NCI-H446 treated with DMSO at 0.1 percent for 48 hours (cell line): Measurements from ENCODE around the gene CCDC194.

ENCODE experiments used
- DNase-seq: peaks from one replicate; lab custom pipeline; 2025; lab: John Stamatoyannopoulos, UW

Gene CCDC194

DNA sequence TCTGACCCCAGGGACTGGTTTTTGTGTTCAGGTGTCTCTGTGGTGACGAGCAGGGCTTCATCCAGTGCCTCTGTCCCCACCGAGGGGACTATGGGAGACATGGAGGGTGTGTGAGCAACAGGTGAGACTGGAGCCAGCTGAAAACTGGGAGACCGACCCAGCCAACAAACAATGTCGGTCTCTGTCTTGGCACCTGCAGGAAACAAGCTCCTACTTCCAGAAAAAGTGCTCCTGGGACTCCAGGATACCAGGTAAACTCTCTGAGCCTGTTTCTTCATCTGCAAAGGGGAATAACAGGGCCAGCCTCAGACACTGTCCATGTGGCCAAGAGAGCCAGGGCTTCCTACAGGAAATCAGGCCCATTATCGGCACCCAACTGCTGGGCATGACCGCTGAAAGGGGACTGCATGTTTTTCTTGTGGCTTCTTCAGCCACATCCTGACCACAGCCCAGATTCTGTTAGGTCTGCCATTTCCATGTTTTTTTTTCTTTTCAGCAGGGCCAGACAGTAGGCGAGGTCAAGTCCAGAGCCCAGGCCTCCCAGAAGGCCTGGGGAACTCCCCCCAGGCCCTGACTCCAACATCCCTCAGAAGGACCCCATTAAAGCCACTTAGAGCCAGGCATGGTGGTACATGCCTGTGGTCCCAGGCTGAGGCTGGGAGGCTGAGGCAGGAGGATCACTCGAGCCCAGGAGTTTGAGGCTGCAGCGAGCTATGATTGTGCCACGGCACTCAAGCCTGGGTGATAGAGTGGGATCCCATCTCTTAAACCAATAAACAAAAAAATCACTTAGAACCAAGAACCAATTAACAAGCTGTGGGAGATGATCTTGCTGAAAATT lies 12.3 kb upstream of the CCDC194 start:
- DNase-seq = no peak

DNA sequence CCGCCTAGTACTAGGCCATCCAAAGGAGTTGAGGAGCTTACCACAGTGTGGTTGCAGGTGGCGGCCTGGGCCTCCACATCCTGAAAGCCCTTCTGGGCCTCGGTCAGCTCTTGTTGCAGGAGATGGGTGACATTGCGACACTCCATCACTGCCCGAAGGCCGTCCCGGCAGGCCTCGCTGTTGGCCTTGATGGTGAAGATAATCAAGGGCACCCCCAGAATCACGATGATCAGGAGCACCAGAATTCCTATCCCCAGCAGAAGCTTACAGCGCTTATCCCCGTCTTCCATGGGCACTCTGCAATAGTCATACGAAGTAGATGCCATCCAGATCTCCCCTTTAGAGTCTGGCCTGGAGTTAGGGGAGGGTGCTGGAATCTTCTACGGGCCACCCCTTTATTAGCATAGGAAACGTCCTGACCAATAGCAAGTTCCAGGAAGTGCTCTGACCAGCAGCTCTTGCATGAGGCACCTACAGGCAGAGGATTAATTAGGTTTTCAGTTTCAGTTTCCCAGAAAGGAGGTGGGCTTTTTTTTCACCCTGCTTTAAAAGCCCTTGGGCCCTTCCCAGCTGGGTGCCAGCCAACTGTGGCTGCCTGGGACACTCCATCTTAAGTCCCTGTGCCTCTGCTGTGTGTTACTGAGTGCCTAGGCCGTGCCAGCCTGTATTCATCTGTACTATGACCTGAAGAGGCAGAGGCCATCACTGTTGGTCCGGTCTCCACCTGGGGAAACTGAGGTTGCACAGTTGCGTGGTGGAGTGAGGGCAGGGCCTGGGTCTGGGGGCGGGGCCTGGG lies 11.5 kb upstream of the CCDC194 start, which contains the start of gene BST2:
Gene BST2, minus strand, starts transcription at position 381 of the 796 bp plus-strand sequence. Its CDS starts 55 bp downstream, at position 326.
- DNase-seq = no peak

DNA sequence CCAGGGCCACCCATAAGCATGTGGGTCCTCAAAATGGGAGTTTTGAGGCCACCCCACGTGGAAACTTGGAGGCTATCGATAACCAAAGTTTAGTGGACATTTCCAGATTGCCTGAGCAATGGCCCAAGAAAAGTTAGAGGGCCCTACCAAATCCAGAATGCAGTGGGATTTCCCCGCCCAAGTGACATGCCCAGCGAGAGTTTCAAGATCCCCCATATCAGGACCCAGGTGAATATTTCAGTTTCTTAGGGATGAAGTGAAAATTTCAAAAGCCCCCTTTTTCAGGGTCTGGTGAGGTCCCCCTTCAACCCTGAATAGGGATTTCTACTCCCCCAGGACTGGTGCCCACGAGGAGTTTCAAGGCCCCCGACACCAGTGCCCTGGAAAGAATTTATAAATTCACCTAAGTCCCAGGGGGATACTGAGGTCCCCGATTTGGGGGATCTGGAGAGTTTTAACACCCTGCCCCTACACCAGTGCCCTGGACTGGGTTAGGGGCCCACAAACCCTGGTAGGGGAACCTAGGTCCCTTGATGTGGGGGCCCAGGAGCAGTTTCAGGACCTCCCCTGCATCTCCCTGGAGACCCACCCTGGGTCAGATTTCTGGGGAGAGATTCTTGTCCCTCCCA lies 10.7 kb upstream of the CCDC194 start:
- no peak for DNase-seq

DNA sequence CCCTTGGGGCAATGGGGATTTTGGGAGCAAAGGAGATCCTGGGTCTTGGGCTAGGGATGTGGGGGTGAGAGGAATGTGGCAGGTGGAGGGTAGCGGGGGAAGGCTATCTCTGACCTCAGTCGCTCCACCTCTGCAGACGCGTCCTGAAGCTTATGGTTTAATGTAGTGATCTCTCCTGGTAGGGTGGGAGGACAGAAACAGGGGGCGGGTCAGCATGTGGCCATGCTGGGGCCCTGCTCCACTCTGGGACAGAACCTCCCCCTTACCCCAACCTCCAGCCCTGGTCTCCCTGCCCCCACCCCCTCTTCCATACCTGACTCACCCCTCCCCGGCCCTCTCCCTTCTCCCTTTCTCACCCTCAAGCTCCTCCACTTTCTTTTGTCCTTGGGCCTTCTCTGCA lies 10.0 kb upstream of the CCDC194 start:
- no peak for DNase-seq

DNA sequence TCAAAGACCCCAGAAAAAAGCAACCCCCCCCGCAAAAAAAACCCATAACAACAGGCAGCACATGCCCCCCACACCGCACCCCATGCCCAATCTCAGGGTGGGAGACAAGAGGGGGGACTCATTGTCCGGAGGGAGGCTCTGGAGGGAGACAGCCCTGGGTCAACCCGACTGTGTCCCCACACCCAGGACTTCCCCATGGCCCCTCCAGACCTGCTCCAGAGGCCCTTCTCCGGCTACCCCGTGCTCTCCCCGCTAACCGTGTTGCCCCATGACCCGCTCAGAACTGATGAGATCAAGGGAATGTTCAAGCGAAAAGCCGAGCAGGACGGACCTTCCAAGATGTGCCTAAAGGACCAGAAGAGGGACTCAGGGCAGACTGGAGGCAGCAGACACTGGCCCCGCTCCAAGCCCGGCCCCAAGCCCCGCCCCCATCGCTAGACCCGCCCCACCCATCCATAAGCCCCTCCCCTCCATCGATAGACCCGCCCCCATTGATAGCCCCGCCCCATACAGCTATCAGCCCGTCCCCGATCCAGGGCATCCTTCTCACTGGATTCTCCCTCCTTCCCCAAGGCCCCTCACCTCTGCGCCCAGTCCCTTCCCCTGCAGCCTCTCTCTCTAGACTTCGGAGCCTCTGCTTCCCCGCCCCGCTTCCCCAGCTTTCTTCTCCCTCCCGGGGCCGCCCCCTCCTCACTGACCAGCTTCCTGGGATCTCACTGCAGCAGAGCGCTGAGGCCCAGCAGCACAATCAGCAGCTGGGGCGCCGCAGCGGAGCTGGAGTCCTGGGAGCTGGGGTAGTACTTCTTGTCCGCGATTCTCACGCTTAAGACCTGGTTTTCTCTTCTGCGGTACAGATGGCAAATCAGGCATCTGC lies 9.2 kb upstream of the CCDC194 start:
- DNase-seq = no peak

DNA sequence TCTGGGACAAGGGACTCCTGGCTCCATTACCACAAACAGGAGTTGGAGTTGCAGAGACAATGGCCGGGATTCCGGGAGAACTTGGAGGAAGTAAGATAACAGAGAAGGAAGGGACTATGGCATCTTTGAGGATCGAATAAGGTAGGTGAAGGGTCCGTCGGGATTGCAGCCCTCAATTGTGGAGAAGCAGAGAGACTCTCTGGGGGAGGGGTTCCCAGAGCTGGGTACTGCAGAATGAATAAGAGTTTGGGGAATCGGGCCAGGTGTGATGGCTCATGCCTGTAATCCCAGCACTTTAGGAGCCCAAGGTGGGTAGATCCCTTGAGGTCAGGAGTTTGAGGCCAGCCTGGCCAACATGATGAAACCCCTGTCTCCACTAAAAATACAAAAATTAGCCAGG lies 7.6 kb upstream of the CCDC194 start:
- no peak for DNase-seq

DNA sequence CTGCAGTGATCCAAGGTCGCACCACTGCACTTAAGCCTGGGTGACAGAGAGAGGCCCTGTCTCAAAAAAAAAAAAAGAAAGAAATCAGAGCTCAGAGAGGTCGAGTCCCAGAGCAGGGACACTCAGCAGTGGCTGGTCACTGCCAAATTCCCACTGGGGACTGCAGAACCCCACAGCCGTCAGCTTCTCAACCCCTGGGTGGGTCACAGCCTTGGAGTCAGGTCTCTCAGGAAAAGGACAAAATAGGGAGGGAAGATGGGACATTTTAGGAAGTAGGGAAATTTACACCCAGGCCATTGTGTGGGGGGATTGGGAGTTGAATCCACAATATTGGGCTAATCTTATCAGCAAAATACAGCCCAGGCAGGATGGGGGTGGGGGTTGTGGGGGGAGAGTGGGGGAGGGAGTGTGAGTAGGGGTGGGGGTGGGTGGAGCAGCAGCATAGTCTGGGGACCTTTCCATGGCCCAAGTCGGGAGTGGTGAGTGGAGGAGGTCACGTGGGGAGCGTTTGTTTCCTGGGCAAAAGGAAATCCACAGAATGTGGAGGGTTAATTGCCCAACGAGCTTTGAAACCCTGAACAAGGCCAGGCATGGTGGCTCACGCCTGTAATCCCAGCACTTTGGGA lies 5.0 kb upstream of the CCDC194 start:
- DNase-seq = no peak

DNA sequence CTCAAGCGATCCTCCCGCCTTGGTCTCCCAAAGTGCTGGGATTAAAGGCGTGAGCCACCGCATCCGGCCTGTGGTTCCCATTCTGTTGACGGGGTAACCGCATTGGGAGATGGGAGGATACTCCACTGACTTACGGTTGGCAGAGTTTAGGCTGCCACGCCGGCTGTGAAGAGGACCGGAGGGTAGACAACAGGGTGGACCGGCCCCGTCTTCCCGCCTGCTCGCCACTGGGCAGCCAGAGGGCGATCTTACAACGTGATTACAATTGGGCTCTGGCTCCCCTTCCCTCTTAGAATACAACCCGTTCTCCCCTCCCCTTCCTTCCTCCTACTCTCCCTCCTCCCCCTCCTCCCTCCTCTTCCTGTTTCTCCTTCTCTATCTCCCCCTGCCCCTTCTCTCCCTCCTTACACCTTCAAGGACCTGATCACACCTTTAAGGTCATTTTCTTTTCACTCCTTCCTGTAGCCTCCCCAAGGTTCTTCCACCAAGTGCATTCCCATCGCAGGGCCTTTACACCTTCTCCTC lies 957 bp upstream of the CCDC194 start:
- peak; percentile 11 for DNase-seq

DNA sequence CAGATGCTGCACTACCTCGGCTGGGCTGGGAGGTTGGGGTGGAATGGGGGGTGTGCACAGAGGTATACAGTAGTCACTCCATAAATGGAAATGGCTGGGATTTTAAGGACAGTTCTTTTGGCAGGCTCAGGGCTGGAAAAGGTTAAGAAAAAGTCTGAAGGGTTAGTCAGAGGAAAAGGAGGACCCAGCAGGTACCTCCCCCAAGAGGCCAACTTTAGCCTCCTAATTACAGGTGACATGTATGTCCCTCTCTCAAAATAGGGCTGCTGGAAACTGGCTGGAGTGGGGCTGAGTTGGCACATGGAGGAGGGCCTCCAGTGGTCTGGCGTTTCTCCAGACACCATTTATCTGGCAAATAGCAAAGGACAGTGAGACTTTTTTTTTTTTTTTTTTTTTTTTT lies 994 bp downstream of the CCDC194 start:
- no peak for DNase-seq

DNA sequence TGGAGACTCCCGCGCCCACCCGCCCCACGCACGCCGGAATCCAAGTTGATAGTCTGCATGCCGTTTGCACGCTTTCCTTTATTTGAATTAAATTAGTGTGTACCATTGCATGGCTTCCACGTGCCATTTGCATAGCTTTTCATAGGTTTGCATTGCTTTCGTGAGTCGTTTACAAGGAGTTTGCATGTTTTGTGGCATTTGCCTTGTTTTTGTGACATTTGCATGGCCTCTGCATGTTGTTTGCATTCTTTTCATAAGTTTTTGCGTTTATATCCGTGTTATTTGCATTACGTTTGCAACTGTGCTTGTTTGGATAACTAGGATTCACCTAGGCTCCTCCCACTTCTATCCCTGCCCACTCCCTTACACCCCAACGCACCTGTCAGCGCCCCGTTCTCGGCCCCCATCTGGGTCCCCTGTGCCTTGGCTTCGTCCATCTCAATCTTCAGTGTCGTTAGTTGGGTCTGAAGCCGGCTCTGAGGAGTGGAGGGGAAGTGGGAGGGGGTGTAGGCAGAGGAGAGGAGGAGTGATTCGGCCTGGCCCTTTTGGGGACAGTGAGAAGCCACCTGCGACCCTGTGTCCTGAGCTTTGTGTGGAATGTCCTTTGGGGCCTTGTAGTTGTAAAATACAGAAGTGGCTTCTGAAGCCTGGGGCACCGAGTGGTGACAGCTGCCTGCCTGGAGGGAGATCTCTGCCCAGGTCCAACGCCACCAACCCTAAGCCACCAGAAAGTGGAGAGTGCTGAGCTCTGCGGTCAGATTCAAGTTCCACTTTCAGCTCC lies 2.4 kb downstream of the CCDC194 start:
- DNase-seq = no peak

DNA sequence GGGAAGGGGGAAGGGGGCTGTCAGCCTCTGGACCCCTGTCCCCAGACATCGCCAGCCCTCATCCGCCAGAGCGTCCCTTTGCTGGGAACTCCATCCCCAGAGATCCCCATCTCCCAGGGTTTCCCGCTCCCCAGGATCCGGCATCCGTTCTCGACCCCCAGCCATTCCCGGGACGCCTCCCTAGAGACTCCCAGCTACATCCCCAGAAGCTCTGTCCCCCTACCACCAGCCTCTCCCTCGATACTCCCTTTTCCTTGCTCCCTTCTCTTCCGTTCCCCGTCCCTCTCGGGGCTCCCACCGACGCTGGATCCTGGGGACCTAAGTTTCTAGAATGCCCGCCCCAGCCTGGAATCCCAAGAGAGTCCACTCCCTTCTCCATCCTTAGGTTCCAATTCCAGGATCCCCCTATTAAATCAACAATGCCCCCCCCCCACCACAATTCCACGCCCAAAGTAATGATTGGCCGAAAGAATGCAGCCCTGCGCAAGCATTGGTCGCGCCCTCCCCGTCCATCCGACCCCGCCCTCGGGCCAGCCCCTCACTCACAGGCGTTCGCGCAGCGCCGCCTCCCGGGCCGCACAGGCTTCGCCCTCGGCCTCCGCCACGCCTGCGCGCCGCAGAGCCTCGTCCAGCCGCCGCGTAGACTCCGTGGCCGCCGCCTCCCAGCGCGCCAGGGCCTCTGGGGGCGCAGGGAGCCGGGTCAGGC lies 3.2 kb downstream of the CCDC194 start:
- DNase-seq = peak; percentile 73

DNA sequence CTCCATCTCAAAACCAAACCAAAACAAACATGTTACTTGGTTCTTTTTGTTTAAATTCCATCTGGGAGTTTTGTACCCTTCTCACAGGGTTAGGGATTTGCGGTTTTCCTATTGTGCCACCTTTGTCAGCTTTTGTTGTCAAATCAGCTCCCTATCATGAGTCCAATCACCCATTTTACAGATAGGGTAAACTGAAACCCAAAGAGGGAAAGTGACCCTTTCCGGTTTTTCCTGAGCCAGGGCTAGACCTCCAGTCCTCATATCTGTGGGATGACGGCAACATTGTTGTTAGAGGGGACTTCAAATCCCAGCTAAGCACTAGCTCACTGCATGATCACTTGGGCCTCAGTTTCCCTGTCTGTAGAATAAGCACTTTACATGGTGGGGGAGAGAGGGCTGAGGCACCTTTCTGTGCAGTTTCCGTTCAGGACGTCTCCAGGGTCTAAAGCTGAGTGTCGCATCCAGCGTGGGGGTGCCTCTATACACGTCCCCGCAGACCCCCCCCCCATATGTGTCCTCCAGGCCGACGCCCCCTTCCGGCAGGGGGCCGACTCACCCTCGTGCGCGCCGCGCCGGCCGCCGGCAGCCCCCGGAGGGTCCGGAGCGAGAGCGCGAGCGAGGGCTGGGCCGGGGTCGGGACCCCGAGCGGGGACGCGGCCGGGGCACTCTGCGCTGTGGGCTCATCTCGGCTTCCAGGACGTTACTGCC lies 3.9 kb downstream of the CCDC194 start:
- no peak for DNase-seq

DNA sequence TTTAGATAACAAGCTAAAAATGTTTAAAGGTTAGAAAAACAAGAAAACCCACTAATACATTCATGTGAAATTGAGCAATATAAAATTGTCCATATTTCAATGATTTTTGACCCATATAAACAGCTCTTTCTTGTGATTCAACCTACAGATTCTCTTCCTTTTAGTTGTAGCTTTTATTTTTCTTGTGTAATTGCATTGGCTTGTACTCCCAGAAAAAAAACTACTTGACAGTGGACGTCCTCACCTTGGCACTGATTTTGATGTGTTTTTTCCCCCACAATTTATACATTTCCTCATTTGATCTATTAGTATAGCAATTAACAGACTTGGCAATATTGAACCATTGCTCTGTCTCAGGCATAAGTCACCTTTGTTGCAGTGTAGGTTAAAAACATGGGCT lies 4.7 kb downstream of the CCDC194 start:
- no peak for DNase-seq

DNA sequence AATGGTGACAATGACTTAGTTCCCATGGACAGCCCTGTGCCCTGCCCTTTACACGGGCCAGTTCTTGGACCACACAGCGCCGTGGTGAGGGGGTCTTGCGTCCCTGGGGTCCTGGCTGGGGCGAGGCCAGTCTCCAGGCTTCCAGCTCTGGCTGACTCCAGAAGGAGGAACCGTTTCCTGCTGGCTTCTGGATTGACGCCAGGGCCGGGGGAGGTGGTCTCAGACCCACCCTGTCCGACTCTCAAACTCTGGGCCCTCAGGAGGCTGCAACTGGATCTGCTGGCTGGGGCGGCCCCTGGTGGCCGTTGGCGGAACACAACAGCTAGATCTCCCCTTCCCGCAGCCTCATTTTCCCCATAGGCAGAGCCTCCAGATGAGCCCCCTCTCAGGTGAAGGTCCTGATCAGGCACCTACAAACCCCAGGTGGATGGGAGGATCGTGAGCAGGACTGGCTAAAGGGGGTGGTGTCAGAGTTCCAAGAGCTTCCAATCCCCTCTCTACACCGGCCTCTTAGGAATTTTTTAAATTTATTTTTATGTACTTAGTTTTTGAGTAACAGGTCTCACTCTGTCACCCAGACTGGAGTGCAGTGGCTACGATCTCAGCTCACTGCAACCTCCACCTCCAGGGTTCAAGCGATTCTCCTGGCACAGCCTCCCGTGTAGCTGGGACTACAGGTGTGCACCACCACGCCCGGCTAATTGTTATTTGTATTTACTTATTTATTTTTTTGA lies 8.0 kb downstream of the CCDC194 start:
- DNase-seq = no peak

DNA sequence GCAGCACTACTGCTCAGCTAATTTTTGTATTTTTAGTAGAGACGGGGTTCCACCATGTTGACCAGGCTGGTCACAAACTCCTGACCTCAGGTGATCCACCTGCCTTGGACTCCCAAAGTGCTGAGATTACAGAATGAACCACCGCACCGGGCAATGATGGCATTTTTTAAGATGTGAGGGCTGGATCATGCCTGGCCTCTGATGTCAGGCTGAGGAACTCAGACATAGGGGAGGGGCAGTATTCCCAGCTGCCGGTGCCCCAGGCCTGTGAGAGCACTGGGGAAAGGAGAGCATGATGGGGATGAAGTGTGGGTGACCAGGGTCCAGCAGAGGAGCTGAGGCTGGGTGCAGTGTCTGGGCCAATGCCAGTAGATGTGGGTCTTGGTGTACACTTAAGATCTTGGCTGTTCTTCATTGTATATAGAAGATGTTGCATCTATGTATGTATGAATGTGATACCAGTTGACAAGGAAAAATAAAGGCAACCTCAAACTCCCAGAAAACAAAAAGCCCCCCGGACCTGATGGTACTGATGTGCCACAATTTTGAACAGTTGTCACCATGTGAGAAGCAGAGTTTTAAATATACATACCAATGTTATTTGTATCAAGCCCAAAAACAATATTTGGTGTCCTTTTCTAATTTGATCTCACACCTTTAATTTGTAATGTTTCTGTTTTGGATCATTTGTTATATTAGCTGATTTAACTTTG lies 13.4 kb downstream of the CCDC194 start:
- no peak for DNase-seq

DNA sequence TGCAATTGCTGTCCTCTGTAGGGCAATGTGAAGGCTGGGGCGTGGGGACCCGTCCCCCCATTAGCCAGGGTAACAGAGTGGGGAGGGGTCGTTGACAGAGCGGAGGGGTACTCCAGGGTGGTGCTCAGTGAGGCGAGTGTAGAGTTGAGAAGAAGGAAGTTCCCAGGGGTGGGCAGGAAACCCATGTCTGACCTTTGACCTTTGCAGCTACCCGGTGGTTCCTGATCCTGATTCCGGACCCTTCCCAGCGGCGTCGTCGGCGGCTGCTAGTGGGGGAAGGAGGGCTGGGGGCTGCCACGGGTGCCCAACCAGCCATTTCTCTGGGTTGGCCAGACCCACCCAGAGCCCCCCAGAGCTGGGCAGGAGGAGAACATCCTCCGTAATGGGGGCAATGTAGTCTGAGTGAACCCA lies 14.8 kb downstream of the CCDC194 start:
- no peak for DNase-seq

DNA sequence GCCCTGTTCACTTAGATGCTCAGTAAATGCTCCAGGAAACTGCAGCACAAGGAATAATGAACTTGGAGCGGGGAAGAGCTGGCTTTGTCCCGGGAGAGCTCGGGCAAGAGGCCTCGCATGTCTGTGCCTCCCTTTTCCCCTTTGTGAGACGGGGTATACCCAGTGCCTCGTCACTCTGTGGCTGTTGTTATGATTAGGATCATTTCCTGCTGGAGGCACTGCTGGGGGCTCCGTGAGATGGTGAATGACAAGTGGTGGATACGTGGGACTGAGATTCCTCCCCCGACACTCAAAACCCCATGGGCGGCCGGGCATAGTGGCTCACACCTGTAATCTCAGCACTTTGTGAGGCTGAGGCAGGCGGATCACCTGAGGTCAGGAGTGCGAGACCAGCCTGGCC lies 15.7 kb downstream of the CCDC194 start:
- DNase-seq = no peak
